Psoas muscle (tissue), 8 donors: Measurements from ENCODE around the gene SLC44A3. TPM values are rescaled to one million over a fixed set of nuclear protein-coding genes. Genes with fewer than 3 reads are reported as not detected.

Experiments
- ATAC-seq, 4 donors: fragments of 200-7000 bp; cut with Tn5 transposase; one replicate each; pipeline ENCODE4 v1.9.1; 2020; ENCODE audit warnings: moderate library complexity in 3 of 4, mild to moderate bottlenecking in 2 of 4
- DNase-seq, 2 donors: peaks; one replicate each; pipeline ENCODE4 v3.0.0-alpha.2; 2020
- H3K27ac ChIP-seq: fragments of 200-600 bp; one replicate; pipeline ENCODE4 v1.8.0; 2022
- H3K27me3 ChIP-seq, 3 donors: fragments of 200-600 bp in 1 of 3; one replicate each; pipeline versions ENCODE4 v1.6.1 to v1.8.0; 2013 to 2022; ENCODE audit warnings: low read length in 2 of 3, mild to moderate bottlenecking in 2 of 3, moderate library complexity in 1 of 3; ENCODE audit not compliant: insufficient read depth in 3 of 3
- H3K36me3 ChIP-seq, 2 donors: fragments of 200-600 bp in 1 of 2; one replicate each; pipeline versions ENCODE4 v1.6.1 to v1.8.0; 2013 to 2022; ENCODE audit warnings: low read depth in 1 of 2, mild to moderate bottlenecking in 1 of 2, moderate library complexity in 1 of 2; ENCODE audit not compliant: insufficient read depth in 1 of 2
- H3K4me1 ChIP-seq: fragments of 200-600 bp; one replicate; pipeline ENCODE4 v1.8.0; 2022
- H3K4me3 ChIP-seq: fragments of 200-600 bp; one replicate; pipeline ENCODE4 v1.8.0; 2022; ENCODE audit warnings: mild to moderate bottlenecking
- H3K9me3 ChIP-seq: fragments of 200-600 bp; one replicate; pipeline ENCODE4 v1.8.0; 2022
- WGBS, 3 donors: extraction: QIAGEN DNeasy Blood & Tissue Kit; methylation state at CpG; one replicate each; pipeline versions ENCODE4 v1.1.6 to v1.1.7; 2013; 5-methylcytosine and 5-hydroxymethylcytosine counted together
- intact Hi-C, 2 donors: fragments of 100-400 bp; cut with DNase I; formaldehyde crosslinking; loops; one replicate each; pipeline versions ENCODE4 v1.11.0 to v1.14.2; 2022
- polyA plus RNA-seq, 3 donors: library from polyadenylated mRNA; stranded (reverse); fragments of 200-250 nt; gene quantifications; one replicate each; pipeline ENCODE4 v1.2.3, GENCODE V29; 2013
- total RNA-seq, 4 donors: library from RNA; stranded (reverse); fragmentation: NEBNext Ultra II Directional in 2 of 4; extraction: Animal tissue kit (Norgen Biotek cat#: 25700) in 2 of 4; gene quantifications; one replicate each; pipeline versions ENCODE4 v1.2.1 to v1.2.4, GENCODE V29; 2021 to 2023
- TF ChIP-seq, protein P1 (sequence below): fragments of 200-600 bp; IDR thresholded peaks from one replicate; pipeline ENCODE4 v1.8.0; 2022; ENCODE audit warnings: antibody characterized with exemption
- donor health status: healthy with polysubstance abuse.
- donor health status: DM: no; HTN: no; CAD: no; lungs with moderate emphysema.
- donor health status: Bipolar disorder and iron deficiency.
- donor health status: healthy.
- donor health status: DM: yes; HTN: yes; CAD: no.
- donor health status: DM: no; HTN: no; CAD: no.
- donor health status: DM: no; HTN: no; CAD: no.
- donor health status: DM: yes; HTN: yes; CAD: no.

Gene SLC44A3
- total and polyA plus RNA-seq, 7 donors, result 0.04 to 0.58 (median 0.32) TPM; not detected in 2

DNA sequence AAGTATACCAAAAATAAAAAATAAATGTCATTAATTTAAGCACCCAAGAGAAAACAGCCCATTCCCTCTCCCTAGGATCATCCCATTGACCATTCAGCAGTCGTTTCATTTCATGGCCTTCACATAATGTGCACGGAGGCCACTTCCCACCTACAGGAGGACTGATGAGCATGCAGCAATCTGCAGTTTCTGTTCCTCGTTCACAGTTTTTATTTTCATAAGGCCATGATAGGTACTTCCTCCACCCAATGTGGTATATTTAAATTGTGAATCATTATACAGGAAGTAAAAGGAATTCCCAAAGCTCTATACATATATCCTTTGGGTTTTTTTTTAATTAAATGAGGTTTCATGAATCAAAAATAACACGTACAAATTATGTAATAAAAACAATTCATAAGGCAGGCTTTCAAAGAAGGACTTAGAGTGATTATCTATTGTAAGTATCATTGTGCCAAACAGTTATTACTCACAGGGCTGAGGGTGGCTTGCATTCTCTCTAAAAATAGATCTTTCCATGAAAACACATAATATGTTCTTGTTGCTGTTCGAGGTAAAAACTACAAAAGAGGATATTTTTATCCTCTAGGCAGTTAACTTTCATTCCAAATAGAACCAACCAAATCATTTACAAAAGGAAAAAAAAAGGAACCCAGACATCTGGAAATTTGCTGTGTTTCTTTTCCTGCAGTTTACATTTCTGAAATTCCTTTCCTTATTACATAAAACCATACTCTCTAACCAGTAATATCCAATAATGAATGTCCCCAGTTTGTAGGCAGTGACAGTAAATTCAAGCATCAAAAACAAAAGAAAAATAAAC is 27.5 kb upstream of the SLC44A3 start:
- intact Hi-C loops, result no loop called here
- peak in 3 of 4 donors; percentile 42 to 64 (median 60) for ATAC-seq
- 17 to 29% (median 18%) methylated on average over 5 of the region's 5 CpGs for whole genome bisulfite sequencing, 3 donors
- peak overlapping the region; percentile 44 for H3K27ac ChIP-seq
- H3K4me1 ChIP-seq, result peaks cover 16% of the 10 kb centered on the region
- no peaks in the 10 kb centered on the region for H3K9me3 ChIP-seq
- DNase-seq, result no peak
- no peaks in the 10 kb centered on the region for H3K36me3 ChIP-seq
- TF ChIP-seq, protein P1, sequence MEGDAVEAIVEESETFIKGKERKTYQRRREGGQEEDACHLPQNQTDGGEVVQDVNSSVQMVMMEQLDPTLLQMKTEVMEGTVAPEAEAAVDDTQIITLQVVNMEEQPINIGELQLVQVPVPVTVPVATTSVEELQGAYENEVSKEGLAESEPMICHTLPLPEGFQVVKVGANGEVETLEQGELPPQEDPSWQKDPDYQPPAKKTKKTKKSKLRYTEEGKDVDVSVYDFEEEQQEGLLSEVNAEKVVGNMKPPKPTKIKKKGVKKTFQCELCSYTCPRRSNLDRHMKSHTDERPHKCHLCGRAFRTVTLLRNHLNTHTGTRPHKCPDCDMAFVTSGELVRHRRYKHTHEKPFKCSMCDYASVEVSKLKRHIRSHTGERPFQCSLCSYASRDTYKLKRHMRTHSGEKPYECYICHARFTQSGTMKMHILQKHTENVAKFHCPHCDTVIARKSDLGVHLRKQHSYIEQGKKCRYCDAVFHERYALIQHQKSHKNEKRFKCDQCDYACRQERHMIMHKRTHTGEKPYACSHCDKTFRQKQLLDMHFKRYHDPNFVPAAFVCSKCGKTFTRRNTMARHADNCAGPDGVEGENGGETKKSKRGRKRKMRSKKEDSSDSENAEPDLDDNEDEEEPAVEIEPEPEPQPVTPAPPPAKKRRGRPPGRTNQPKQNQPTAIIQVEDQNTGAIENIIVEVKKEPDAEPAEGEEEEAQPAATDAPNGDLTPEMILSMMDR, result peak; percentile 13
- no peaks in the 10 kb centered on the region for H3K27me3 ChIP-seq
- H3K4me3 ChIP-seq, result no peak overlapping the region

GRCh38 chr1:94793296-94793656 is 26.9 kb upstream of the SLC44A3 start:
- H3K4me3 ChIP-seq, result no peak overlapping the region
- TF ChIP-seq, protein P1, result no peak
- intact Hi-C loops, result no loop called here
- 23 to 31% (median 28%) methylated on average over 5 of the region's 5 CpGs for WGBS, 3 donors
- peak overlapping the region; percentile 21 for H3K27ac ChIP-seq
- no peaks in the 10 kb centered on the region for H3K9me3 ChIP-seq
- no peaks in the 10 kb centered on the region for H3K36me3 ChIP-seq
- H3K27me3 ChIP-seq, result no peaks in the 10 kb centered on the region
- DNase-seq, result no peak
- H3K4me1 ChIP-seq, result peaks cover 16% of the 10 kb centered on the region
- ATAC-seq, result peak; percentile 57 to 83 (median 67)

- intact Hi-C loops, result no loop called here
- Histone ChIP-seq H3K4me1 (peaks cover 16% of the 10 kb centered on the region), H3K27me3 (no peaks in the 10 kb centered on the region), H3K4me3 (no peak overlapping the region), H3K36me3 (no peaks in the 10 kb centered on the region), H3K27ac (no peak overlapping the region), H3K9me3 (no peaks in the 10 kb centered on the region)
- ATAC-seq (no peak), DNase-seq (no peak)
- WGBS, 3 donors, result 59 to 64% (median 64%) methylated on average over 7 of the region's 7 CpGs
- TF ChIP-seq, protein P1, result no peak
These were observed 24.7 kb upstream of the SLC44A3 start for GRCh38 chr1:94795434-94795833.

GRCh38 chr1:94796266-94796665 is 23.9 kb upstream of the SLC44A3 start:
- DNase-seq, result no peak
- TF ChIP-seq, protein P1, result no peak
- Histone ChIP-seq H3K9me3 (no peaks in the 10 kb centered on the region), H3K36me3 (no peaks in the 10 kb centered on the region), H3K27me3 (no peaks in the 10 kb centered on the region), H3K4me3 (no peak overlapping the region), H3K27ac (no peak overlapping the region), H3K4me1 (peaks cover 16% of the 10 kb centered on the region)
- WGBS, 3 donors, result 97 to 99% (median 98%) methylated on average over 2 of the region's 2 CpGs
- ATAC-seq, result no peak
- intact Hi-C loops, result no loop called here
